HG03159 (cell line): Measurements from ENCODE around the gene RCAN1.

ENCODE experiments used
- ATAC-seq: cut with Tn5 transposase; IDR thresholded peaks from one replicate; pipeline ENCODE4 v1.9.1; 2021; ENCODE audit warnings: mild to moderate bottlenecking, moderate library complexity; ENCODE audit not compliant: unreplicated experiment

Gene RCAN1

GRCh38 chr21:34599534-34600101 is 15.3 kb downstream of the RCAN1 start:
- ATAC-seq: no peak

- no peak for ATAC-seq
Observed at GRCh38 chr21:34598931-34599400, 15.9 kb downstream of the RCAN1 start.

- no peak for ATAC-seq
Observed at GRCh38 chr21:34597406-34597805, 17.5 kb downstream of the RCAN1 start.

GRCh38 chr21:34596561-34597271 is 18.2 kb downstream of the RCAN1 start:
- no peak for ATAC-seq

GRCh38 chr21:34595457-34595856 is 19.5 kb downstream of the RCAN1 start:
- ATAC-seq: no peak

- no peak for ATAC-seq
Observed at GRCh38 chr21:34594566-34595234, 20.2 kb downstream of the RCAN1 start.

GRCh38 chr21:34593954-34594531 is 20.9 kb downstream of the RCAN1 start:
- no peak for ATAC-seq

GRCh38 chr21:34593423-34593822 is 21.5 kb downstream of the RCAN1 start:
- ATAC-seq: no peak

GRCh38 chr21:34592120-34592955 is 22.6 kb downstream of the RCAN1 start:
- no peak for ATAC-seq

GRCh38 chr21:34590520-34590919 is 24.4 kb downstream of the RCAN1 start:
- no peak for ATAC-seq

- ATAC-seq: no peak
Observed at GRCh38 chr21:34589511-34590282, 25.2 kb downstream of the RCAN1 start.

GRCh38 chr21:34583926-34584563 is 30.9 kb downstream of the RCAN1 start:
- ATAC-seq: no peak

GRCh38 chr21:34582506-34583150 is 32.3 kb downstream of the RCAN1 start:
- ATAC-seq: no peak

GRCh38 chr21:34580181-34580700 is 34.7 kb downstream of the RCAN1 start:
- ATAC-seq: no peak

GRCh38 chr21:34579411-34579810 is 35.5 kb downstream of the RCAN1 start:
- ATAC-seq: no peak

- no peak for ATAC-seq
Observed at GRCh38 chr21:34576041-34576511, 38.8 kb downstream of the RCAN1 start.

GRCh38 chr21:34574601-34575529 is 40.0 kb downstream of the RCAN1 start:
- ATAC-seq: no peak

GRCh38 chr21:34571994-34572393 is 42.9 kb downstream of the RCAN1 start:
- no peak for ATAC-seq
